ENCODE measurements around the gene SVEP1. TPM values are rescaled to one million over a fixed set of nuclear protein-coding genes. Genes with fewer than 3 reads are reported as not detected.

Gene SVEP1
- total RNA-seq, 4 donors from 2014 or later = 41.9 to 71.6 (median 60.6) TPM

DNA sequence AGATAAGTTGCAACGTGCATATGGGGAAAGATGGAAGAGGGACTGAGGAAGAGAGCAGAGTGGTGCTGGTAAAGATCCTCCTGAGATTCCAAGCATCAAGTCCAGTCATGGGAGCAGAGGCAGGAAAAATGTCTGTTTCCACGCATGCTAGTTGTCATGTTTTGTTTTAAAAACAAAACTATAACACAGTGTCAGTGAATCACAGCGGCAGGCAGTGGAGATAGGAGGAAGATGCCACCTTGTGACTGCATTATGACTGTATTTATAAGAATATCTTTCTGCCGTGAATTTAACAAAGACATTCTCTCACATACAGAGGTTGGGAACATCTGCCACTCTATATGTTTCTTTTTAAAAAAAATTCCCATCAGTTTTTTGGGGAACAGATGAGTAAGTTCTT is 3.7 kb upstream of the SVEP1 start:
- Histone ChIP-seq H3K36me3 (no peaks in the 10 kb centered on the region), H3K27me3 (peaks cover 0 to 20% (median 3%) of the 10 kb centered on the region in 4 donors), H3K27ac (replicated peaks in 1 of 4) (no peak overlapping the region), H3K4me3 (no peak overlapping the region), H3K4me1 (peaks cover 11 to 21% (median 20%) of the 10 kb centered on the region in 4 donors), H3K9me3 (peaks cover 0 to 4% (median 0%) of the 10 kb centered on the region in 4 donors)
- no peak for DNase-seq (ENCODE audit: extremely low spot score)
- peak; percentile 16 to 40 (median 18) for TF ChIP-seq CTCF (IDR thresholded peaks at IDR 0.05)
- TF ChIP-seq EP300 (IDR thresholded peaks at IDR 0.05) = no peak
- intact Hi-C loops (cut with DNase I) = loop anchor here (5.0 kb wide), 1 partner anchor 131 kb away; no protein-coding TSS in a partner anchor
- WGBS = 44% methylated on average over 4 of the region's 4 CpGs

DNA sequence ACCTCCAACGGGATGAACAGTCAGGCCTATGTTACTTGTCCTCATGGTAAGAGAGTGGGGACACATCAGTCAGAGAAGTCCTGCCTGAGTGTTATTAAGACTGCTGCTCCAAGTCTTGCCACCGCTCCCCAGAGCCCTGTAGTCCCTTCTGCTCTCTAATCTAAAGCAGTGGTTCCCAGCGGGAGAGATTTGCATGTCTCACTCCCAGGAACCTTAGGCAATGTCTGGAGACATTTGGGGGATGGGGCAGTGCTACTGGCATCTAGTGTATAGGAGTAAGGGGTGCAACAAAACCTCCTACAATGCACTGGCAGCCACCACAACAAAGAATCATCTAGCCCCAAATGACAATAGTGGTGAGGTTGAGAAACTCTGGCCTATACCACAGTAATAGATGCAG is 2.6 kb upstream of the SVEP1 start:
- no peak overlapping the region for H3K4me3 ChIP-seq
- H3K9me3 ChIP-seq = peaks cover 0 to 4% (median 0%) of the 10 kb centered on the region in 4 donors
- H3K27ac ChIP-seq (replicated peaks in 1 of 4) = no peak overlapping the region
- peaks cover 0 to 20% (median 5%) of the 10 kb centered on the region in 4 donors for H3K27me3 ChIP-seq
- TF ChIP-seq POLR2A (IDR thresholded peaks at IDR 0.05; ENCODE audit: low read depth) (no peak), POLR2AphosphoS5 (IDR thresholded peaks at IDR 0.05) (no peak), EP300 (IDR thresholded peaks at IDR 0.05) (no peak), CTCF (IDR thresholded peaks at IDR 0.05) (no peak)
- no peak for DNase-seq (ENCODE audit: extremely low spot score)
- H3K4me1 ChIP-seq = peaks cover 11 to 21% (median 20%) of the 10 kb centered on the region in 4 donors
- no peaks in the 10 kb centered on the region for H3K36me3 ChIP-seq
- WGBS = 58% methylated on average over 3 of the region's 3 CpGs
- intact Hi-C loops (cut with DNase I) = loop anchor here (5.0 kb wide), 1 partner anchor 130 kb away; no protein-coding TSS in a partner anchor

DNA sequence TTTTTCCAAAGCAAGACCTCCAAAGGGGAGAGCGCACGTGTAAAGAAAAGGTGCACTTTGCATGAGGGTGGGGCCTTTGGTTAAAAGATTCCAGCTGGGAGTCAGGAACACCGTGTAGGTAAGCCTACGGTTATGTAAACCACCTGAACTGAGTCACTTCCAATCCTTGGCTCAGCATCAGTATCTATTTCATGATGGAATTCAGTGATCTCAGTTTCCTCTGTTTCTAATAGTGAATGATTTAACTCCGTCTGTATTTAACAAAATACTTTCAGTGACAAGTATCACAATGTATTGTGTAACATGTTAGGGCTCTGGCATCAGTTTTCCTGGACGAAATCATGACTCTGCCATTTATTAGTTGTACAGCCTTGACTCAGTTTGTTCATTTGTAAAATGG is 1.3 kb upstream of the SVEP1 start:
- no peak for TF ChIP-seq POLR2AphosphoS5 (IDR thresholded peaks at IDR 0.05)
- TF ChIP-seq CTCF (IDR thresholded peaks at IDR 0.05) = no peak
- TF ChIP-seq POLR2A (IDR thresholded peaks at IDR 0.05; ENCODE audit: low read depth) = no peak
- no peak for TF ChIP-seq EP300 (IDR thresholded peaks at IDR 0.05)
- intact Hi-C loops (cut with DNase I) = loop anchor here (5.0 kb wide), 1 partner anchor 129 kb away; no protein-coding TSS in a partner anchor
- Histone ChIP-seq H3K27me3 (peaks cover 0 to 20% (median 5%) of the 10 kb centered on the region in 4 donors), H3K4me1 (peaks cover 11 to 21% (median 20%) of the 10 kb centered on the region in 4 donors), H3K27ac (replicated peaks in 1 of 4) (peak overlapping the region; percentile 82 to 83 (median 82)), H3K9me3 (peaks cover 0 to 4% (median 0%) of the 10 kb centered on the region in 4 donors), H3K4me3 (peak overlapping the region in 2 of 4 donors; percentile 61 to 77), H3K36me3 (no peaks in the 10 kb centered on the region)
- WGBS = 65% methylated on average over 6 of the region's 6 CpGs
- DNase-seq (ENCODE audit: extremely low spot score) = no peak

DNA sequence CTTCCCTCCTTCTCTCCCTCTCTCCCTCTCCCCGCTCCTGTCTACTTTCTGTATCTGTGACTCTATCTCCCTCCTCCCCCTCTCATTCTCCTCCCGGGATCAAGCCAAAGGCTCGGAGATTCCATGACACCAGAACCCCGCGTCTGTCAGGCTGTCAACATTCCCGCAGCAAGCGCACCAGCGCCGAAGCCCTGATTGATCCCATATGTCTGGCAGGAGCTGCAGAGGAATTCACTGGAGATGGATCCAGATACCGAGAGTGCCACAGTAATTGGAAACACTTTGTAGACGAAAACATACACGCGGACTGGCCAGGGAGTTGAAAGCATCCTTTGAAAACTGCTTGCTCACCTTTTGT is 300 bp upstream of the SVEP1 start:
- Histone ChIP-seq H3K27ac (replicated peaks in 1 of 4) (peak overlapping the region; percentile 82 to 83 (median 82)), H3K36me3 (no peaks in the 10 kb centered on the region), H3K27me3 (peaks cover 0 to 20% (median 5%) of the 10 kb centered on the region in 4 donors), H3K9me3 (peaks cover 0 to 2% (median 0%) of the 10 kb centered on the region in 4 donors), H3K4me1 (peaks cover 11 to 23% (median 21%) of the 10 kb centered on the region in 4 donors), H3K4me3 (peak overlapping the region; percentile 61 to 77 (median 64))
- WGBS = 1% methylated on average over 13 of the region's 13 CpGs
- intact Hi-C loops (cut with DNase I) = loop anchor here (5.0 kb wide), 1 partner anchor 128 kb away; no protein-coding TSS in a partner anchor
- TF ChIP-seq EP300 (IDR thresholded peaks at IDR 0.05) = no peak
- no peak for TF ChIP-seq CTCF (IDR thresholded peaks at IDR 0.05)
- no peak for TF ChIP-seq POLR2AphosphoS5 (IDR thresholded peaks at IDR 0.05)
- no peak for TF ChIP-seq POLR2A (IDR thresholded peaks at IDR 0.05; ENCODE audit: low read depth)
- DNase-seq (ENCODE audit: extremely low spot score) = no peak
